GM18951 (cell line): ENCODE results near the gene FCN1.
"Not testable (repeated sequence)": the region's sequence is repeated elsewhere in the genome, so short reads cannot be mapped to it uniquely, and the experiment has no call there.

ENCODE experiments used
- POLR2A ChIP-seq: IDR thresholded peaks from 4 replicates; pipeline ENCODE4 v1.6.1; 2011; ENCODE audit warnings: mild to moderate bottlenecking; ENCODE audit not compliant: insufficient read length, insufficient read depth; ENCODE audit errors: extremely low read depth
- in situ Hi-C: fragments of 300-500 bp; cut with MboI; formaldehyde crosslinking; loops from one replicate; pipeline ENCODE4 v1.12.0; 2022; ENCODE audit warnings: low sequenced_read_pairs, mixed read lengths, inconsistent platforms; ENCODE audit not compliant: unreplicated experiment

FCN1 gene

GRCh38 chr9:134870301-134870694 is 47.4 kb downstream of the FCN1 start:
- TF ChIP-seq POLR2A, result no peak
- in situ Hi-C loops, result no loop called here

- no peak for TF ChIP-seq POLR2A
- in situ Hi-C loops, result no loop called here
Measured at GRCh38 chr9:134869554-134870300, 48.0 kb downstream of the FCN1 start.

GRCh38 chr9:134868751-134869553 is 48.8 kb downstream of the FCN1 start:
- in situ Hi-C loops, result no loop called here
- no peak for TF ChIP-seq POLR2A

- no peak for TF ChIP-seq POLR2A
- in situ Hi-C loops, result no loop called here
Measured at GRCh38 chr9:134867917-134868750, 49.6 kb downstream of the FCN1 start.

GRCh38 chr9:134864821-134865190 is 52.9 kb downstream of the FCN1 start:
- in situ Hi-C loops, result no loop called here
- TF ChIP-seq POLR2A, result no peak

- no peak for TF ChIP-seq POLR2A
Measured at GRCh38 chr9:134863941-134864820, 53.5 kb downstream of the FCN1 start.

GRCh38 chr9:134863306-134863902 is 54.3 kb downstream of the FCN1 start:
- in situ Hi-C loops, result no loop called here
- no peak for TF ChIP-seq POLR2A

More at GRCh38 chr9:134863941-134864820, 53.5 kb downstream of the FCN1 start:
- in situ Hi-C loops, result no loop called here

GRCh38 chr9:134861595-134862334 is 55.9 kb downstream of the FCN1 start:
- TF ChIP-seq POLR2A, result no peak
- in situ Hi-C loops, result no loop called here

GRCh38 chr9:134860510-134860909 is 57.2 kb downstream of the FCN1 start:
- in situ Hi-C loops, result no loop called here
- no peak for TF ChIP-seq POLR2A

- TF ChIP-seq POLR2A, result no peak
- in situ Hi-C loops, result no loop called here
Measured at GRCh38 chr9:134858051-134858841, 59.5 kb downstream of the FCN1 start.

GRCh38 chr9:134857451-134857850 is 60.3 kb downstream of the FCN1 start:
- in situ Hi-C loops, result not testable (repeated sequence)

- TF ChIP-seq POLR2A, result no peak
- in situ Hi-C loops, result no loop called here
Measured at GRCh38 chr9:134855900-134856377, 61.8 kb downstream of the FCN1 start.
